Vagina (tissue), 2 donors: ENCODE measurements around the gene RPS17.

Experiments used
- CTCF ChIP-seq, 3 experiments: fragments of 450-650 bp in 2 of 3; fragments of 200-600 bp in 1 of 3; sonication (generic) in 1 of 3; IDR thresholded peaks; one replicate each; pipeline ENCODE4 v1.5.1; 2017 to 2019; ENCODE audit warnings: antibody characterized with exemption in 3 of 3, mild to moderate bottlenecking in 2 of 3, moderate library complexity in 2 of 3
- POLR2A ChIP-seq, 2 donors: fragments of 450-650 bp; IDR thresholded peaks; one replicate each; pipeline ENCODE4 v1.6.1; 2017; ENCODE audit warnings: antibody characterized with exemption in 2 of 2, mild to moderate bottlenecking in 2 of 2, moderate library complexity in 2 of 2
- POLR2AphosphoS5 ChIP-seq, 2 donors: sonication (generic); formaldehyde crosslinking; IDR thresholded peaks; one replicate each; pipeline ENCODE4 v1.9.0; 2017; ENCODE audit warnings: antibody characterized with exemption in 2 of 2, mild to moderate bottlenecking in 2 of 2, low read depth in 1 of 2; ENCODE audit not compliant: insufficient read depth in 1 of 2

DNA sequence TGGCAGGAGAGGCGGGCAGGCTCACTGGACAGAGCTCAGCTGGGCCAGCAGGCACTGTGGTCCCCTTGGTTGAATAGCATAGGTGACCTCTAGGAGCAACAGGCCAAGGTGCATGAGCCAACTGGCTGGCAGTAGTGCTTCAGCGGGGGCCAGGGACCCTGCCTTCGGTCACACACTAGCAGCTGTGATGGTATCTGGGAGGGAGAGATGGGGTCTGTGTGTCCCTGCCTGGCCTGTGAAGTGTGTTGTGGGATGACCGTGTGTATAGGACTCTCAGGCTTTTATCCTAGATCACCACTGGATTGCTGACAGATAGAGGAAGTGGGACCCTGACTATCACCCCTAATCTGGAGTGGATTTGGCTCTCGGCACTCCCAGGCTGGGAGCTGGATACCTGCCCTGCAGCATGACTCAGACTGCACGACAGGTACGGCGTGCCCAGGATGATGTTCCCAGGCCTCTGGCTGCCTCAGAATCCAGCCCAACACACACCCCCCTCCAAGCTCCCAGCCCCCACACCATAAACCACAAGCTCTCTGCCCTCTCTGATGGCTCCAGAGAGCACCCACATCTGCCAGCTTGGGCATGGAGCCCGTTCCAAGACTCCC lies 7.8 kb downstream of the RPS17 start:
- TF ChIP-seq CTCF (IDR thresholded peaks at IDR 0.05) (no peak), POLR2A (IDR thresholded peaks at IDR 0.05) (no peak), POLR2AphosphoS5 (IDR thresholded peaks at IDR 0.05; ENCODE audit: insufficient read depth in 1 of 2, low read depth in 1 of 2) (no peak)
